ENCODE data around the gene BCAS3. TPM values are rescaled to one million over a fixed set of nuclear protein-coding genes. Genes with fewer than 3 reads are reported as not detected.
"Not testable (repeated sequence)": the region's sequence is repeated elsewhere in the genome, so short reads cannot be mapped to it uniquely, and the experiment has no call there.

BCAS3 gene
- polyA plus RNA-seq, 4 donors: 17.7 to 31.6 (median 28.4) TPM

DNA sequence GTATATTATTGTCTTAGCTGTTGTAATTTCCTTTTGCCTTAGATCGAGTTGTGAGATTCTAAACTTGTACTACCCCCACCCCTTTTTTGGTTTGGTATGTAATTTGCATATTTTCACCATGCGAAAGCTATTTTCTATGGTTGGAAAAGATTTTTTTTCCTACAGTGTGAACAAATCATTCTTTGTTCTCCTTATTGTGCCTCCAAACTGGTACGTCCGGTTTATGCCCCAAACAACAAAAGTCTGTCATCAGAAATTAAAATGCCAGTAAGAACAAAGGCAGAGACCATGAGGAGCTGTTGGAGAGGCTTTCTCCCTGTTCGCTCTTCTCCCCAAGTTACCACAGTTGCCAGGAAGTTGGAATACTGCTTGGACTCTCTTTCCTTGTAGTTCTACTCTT is 66.1 kb downstream of the BCAS3 start:
- peak in 2 of 4 donors; percentile 20 to 37 for DNase-seq (ENCODE audit: low read depth in 4 of 4, low spot score in 3 of 4)

DNA sequence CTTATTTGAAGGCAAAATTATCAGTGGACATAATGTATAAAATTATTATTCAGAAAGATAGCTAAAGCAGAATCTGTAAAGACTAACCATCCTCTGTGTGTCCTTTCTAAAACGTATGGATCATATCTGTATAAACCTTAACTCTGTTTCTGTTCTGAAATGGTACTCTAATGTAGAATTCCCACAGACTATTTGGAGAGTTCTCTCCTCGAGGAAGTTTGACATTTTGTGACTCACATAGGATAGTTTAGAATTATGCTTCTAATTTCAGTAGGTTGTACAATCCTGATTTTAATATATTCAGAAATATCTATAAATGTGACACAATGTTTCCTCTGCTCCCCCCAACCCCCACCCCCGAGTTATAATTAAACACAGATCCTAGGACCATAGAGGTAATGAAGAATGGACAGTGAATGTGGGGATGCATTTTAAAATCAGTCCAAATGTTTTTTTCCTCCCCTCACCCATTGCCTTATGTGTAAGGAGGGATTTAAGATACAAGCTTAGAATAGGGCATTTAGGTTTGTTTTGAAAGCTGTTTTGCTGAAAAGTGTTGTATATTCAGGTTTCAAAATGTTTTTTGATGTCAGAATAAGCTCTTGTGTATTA is 66.8 kb downstream of the BCAS3 start:
- DNase-seq (ENCODE audit: low read depth in 4 of 4, low spot score in 3 of 4): no peak

GRCh38 chr17:60745544-60745943 is 67.9 kb downstream of the BCAS3 start:
- no peak for DNase-seq (ENCODE audit: low read depth in 4 of 4, low spot score in 3 of 4)

DNA sequence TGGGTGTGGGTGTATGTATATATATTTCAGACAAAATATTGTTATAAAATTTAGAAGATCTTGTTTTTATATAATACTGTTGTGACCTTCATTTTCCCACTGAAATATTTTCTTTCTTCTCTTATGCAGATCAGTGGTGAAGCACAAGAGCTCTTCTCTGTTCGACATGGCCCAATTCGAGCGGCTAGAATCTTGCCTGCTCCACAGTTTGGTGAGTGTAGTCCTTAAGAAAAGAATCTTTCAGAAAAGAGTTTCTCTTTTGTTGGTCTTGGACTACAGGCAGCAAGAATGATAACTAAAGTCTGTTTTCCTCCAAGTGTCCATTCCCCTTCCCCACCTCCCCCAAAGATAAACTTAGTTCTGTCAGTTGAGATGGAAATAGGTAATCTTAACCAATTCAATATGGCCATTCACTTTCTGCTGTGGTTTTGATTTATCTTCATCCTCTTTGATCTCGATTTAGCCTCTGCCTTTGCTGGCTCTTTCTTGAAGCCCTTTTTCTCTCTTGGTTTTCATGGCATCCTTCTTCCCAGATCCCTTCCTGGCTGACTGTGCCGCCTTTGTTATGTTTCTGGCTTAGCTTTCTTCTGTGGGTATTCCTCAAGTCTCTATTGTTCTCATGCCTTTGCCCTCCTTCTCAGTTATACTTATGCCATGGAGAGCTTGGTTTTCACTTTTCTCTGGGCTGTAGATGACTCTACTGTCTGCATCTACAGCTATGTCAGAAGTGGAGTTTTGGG is 69.6 kb downstream of the BCAS3 start:
- DNase-seq (ENCODE audit: low read depth in 4 of 4, low spot score in 3 of 4): no peak

DNA sequence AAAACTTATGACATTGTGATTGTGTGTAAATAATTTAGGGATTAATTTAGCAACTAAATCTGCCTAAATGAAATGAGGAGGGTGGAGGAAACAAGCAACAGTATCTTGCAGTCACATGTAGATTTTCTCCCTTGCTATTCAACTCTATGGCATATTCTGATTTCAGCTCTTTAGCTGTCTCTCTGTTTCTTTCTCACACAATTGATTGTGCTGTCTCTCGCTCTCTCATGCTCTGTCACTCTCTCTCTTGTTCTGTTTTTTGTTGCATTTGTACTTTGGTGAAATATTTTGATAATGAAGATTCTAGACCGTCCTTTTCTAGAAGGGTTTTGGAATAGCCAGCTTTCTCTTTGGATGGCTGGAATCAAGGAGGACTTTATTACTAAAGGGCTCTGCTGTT is 70.6 kb downstream of the BCAS3 start:
- DNase-seq (ENCODE audit: low read depth in 4 of 4, low spot score in 3 of 4): no peak

GRCh38 chr17:60749050-60749449 is 71.4 kb downstream of the BCAS3 start:
- no peak for DNase-seq (ENCODE audit: low read depth in 4 of 4, low spot score in 3 of 4)

DNA sequence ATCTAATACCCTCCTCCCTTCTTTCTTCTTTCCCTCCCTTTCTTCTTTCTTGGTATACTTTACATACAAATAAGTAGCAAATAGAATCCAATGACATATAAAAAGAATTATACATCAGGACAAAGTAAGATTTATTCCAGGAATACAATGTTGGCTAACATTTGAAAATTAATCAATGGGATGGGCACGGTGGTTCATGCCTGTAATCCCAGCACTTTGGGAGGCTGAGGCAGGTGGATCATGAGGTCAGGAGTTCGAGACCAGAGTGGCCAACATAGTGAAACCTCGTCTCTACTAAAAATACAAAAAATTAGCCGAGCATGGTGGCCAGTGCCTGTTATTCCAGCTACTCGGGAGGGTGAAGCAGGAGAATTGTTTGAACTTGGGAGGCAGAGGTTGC is 72.1 kb downstream of the BCAS3 start:
- no peak for DNase-seq (ENCODE audit: low read depth in 4 of 4, low spot score in 3 of 4)

DNA sequence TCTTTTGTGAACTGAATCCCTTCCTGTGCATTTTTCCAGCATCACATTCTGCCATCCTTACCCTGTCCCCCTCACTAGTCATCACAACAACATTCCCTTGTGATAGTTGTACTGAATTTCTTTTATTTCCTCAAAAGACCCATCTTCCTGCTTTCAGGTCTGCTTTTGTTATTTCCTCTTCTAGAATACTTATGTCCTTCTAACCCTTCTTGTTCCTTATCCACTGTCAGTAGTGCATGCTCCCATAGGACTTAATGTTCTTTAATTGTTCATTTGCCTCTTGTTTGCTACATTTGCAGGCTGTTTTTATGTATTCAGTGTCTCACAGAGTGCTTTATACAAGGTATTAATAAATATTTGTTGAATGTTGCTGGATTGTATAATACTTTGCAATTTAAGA is 73.0 kb downstream of the BCAS3 start:
- no peak for DNase-seq (ENCODE audit: low read depth in 4 of 4, low spot score in 3 of 4)

GRCh38 chr17:60751884-60752283 is 74.2 kb downstream of the BCAS3 start:
- DNase-seq (ENCODE audit: low read depth in 4 of 4, low spot score in 3 of 4): no peak

- DNase-seq (ENCODE audit: low read depth in 4 of 4, low spot score in 3 of 4): no peak
These were observed 75.4 kb downstream of the BCAS3 start for GRCh38 chr17:60752873-60753577.

GRCh38 chr17:60754057-60754604 is 76.5 kb downstream of the BCAS3 start:
- no peak for DNase-seq (ENCODE audit: low read depth in 4 of 4, low spot score in 3 of 4)

GRCh38 chr17:60756798-60757197 is 79.1 kb downstream of the BCAS3 start:
- DNase-seq (ENCODE audit: low read depth in 4 of 4, low spot score in 3 of 4): not testable (repeated sequence)

- no peak for DNase-seq (ENCODE audit: low read depth in 4 of 4, low spot score in 3 of 4)
These were observed 79.8 kb downstream of the BCAS3 start for GRCh38 chr17:60757437-60757836.

DNA sequence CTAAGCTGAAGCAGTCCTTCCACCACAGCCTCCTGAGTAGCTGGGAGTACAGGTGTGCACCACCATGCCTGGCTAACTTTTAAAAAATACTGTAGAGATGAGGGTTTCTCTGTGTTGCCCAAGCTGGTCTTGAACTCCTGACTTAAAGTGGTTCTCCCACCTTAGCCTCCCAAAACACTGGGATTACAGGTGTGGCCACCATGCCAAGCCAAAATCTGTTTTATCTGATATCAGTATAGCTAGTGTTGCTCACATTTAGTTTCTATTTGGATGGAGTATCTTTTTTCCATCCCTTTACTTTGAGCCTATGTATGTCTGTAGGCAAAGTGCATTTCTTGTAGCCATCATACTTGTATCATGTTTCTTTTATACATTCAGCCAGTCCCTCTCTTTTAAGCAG is 82.1 kb downstream of the BCAS3 start:
- DNase-seq (ENCODE audit: low read depth in 4 of 4, low spot score in 3 of 4): no peak

GRCh38 chr17:60761301-60761700 is 83.7 kb downstream of the BCAS3 start:
- not testable (repeated sequence) for DNase-seq (ENCODE audit: low read depth in 4 of 4, low spot score in 3 of 4)

DNA sequence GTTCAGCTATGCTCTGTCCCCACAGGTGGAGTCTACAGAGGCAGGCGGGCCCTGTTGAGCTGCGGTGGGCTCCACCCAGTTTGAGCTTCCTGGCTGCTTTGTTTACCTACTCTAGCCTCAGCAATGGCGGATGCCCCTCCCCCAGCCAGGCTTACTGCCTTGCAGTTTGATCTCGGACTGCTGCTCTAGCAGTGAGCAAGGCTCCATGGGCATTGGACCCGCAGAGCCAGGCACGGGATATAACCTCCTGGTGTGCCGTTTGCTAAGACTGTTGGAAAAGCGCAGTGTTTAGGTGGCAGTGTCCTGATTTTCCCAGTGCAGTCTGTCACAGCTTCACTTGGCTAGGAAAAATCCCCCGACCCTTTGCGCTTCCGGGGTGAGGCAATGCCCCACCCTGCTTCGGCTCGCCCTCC is 89.1 kb downstream of the BCAS3 start:
- no peak for DNase-seq (ENCODE audit: low read depth in 4 of 4, low spot score in 3 of 4)

- DNase-seq (ENCODE audit: low read depth in 4 of 4, low spot score in 3 of 4): no peak
These were observed 90.2 kb downstream of the BCAS3 start for GRCh38 chr17:60767744-60768308.

DNA sequence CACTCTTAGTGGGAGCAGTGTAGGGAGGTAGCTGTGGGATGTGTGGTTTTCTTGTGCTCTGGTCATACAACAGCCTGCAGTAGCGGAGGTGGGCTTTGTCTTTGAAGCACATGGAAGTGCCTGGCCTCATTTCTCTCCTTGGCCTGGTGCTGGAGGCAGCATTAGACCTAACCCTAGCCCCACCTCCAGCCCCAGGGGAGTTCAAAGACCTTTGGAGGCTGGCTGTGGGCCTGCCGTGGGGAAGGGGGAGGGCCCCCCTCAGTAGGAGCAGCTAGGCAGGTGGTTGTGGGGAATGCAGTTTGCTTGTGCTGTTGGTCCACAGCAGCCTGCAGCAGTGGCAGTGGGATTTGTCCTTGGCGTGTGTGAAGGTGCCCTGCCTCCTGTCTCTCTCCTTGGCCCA is 91.7 kb downstream of the BCAS3 start:
- DNase-seq (ENCODE audit: low read depth in 4 of 4, low spot score in 3 of 4): no peak

GRCh38 chr17:60770946-60771422 is 93.3 kb downstream of the BCAS3 start:
- DNase-seq (ENCODE audit: low read depth in 4 of 4, low spot score in 3 of 4): no peak

DNA sequence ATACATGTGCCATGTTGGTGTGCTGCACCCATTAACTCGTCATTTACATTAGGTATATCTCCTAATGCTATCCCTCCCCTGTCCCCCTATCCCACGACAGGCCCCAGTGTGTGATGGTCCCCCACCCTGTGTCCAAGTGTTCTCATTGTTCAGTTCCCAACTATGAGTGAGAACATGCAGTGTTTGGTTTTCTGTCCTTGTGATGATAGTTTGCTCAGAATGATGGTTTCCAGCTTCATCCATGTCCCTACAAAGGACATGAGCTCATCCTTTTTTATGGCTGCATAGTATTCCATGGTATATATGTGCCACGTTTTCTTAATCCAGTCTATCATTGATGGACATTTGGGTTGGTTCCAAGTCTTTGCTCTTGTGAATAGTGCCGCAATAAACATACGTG is 94.0 kb downstream of the BCAS3 start:
- DNase-seq (ENCODE audit: low read depth in 4 of 4, low spot score in 3 of 4): not testable (repeated sequence)

- no peak for DNase-seq (ENCODE audit: low read depth in 4 of 4, low spot score in 3 of 4)
These were observed 95.9 kb downstream of the BCAS3 start for GRCh38 chr17:60773552-60773951.

Data from left renal pelvis (tissue), 4 donors.